KMS-11 (cell line): ENCODE results near the gene FAF2.

Experiments used
- H2AFZ ChIP-seq: fragments of 200-600 bp; sonication (generic); 2 replicates; pipeline ENCODE4 v1.6.1; 2016; ENCODE audit warnings: antibody characterized with exemption, mixed run types, low read depth
- H3K27ac ChIP-seq: fragments of 200-600 bp; sonication (generic); 2 replicates; pipeline ENCODE4 v1.6.1; 2016; ENCODE audit warnings: mild to moderate bottlenecking, mixed run types
- H3K27me3 ChIP-seq: fragments of 200-600 bp; sonication (generic); 2 replicates; pipeline ENCODE4 v1.6.1; 2017; ENCODE audit warnings: mild to moderate bottlenecking, low read depth, mixed run types, moderate library complexity; ENCODE audit not compliant: insufficient read depth
- H3K36me3 ChIP-seq: fragments of 200-600 bp; sonication (generic); 2 replicates; pipeline ENCODE4 v1.6.1; 2017; ENCODE audit warnings: mild to moderate bottlenecking, mixed run types; ENCODE audit not compliant: insufficient read depth
- H3K4me1 ChIP-seq: fragments of 200-600 bp; sonication (generic); 2 replicates; pipeline ENCODE4 v1.6.1; 2016; ENCODE audit warnings: mild to moderate bottlenecking, low read depth, mixed run types; ENCODE audit not compliant: poor library complexity, severe bottlenecking
- H3K4me2 ChIP-seq: fragments of 200-600 bp; sonication (generic); 2 replicates; pipeline ENCODE4 v1.7.0; 2016; ENCODE audit warnings: mild to moderate bottlenecking, mixed run types
- H3K4me3 ChIP-seq: fragments of 200-600 bp; sonication (generic); IDR thresholded peaks from 2 replicates; pipeline ENCODE4 v1.6.1; 2017; ENCODE audit warnings: low read depth, low read length, mixed read lengths; ENCODE audit not compliant: insufficient read depth
- H3K79me2 ChIP-seq: fragments of 200-600 bp; sonication (generic); 2 replicates; pipeline ENCODE4 v1.6.1; 2016; ENCODE audit warnings: low read depth, mixed run types; ENCODE audit not compliant: insufficient read depth
- H3K9ac ChIP-seq: fragments of 200-600 bp; sonication (generic); 2 replicates; pipeline ENCODE4 v1.6.1; 2016; ENCODE audit warnings: mild to moderate bottlenecking, mixed run types
- H4K20me1 ChIP-seq: fragments of 200-600 bp; sonication (generic); 2 replicates; pipeline ENCODE4 v1.6.1; 2016; ENCODE audit warnings: mild to moderate bottlenecking, mixed run types; ENCODE audit not compliant: insufficient read depth
- CTCF ChIP-seq: fragments of 200-600 bp; sonication (generic); conservative IDR thresholded peaks from 2 replicates; pipeline ENCODE4 v1.6.1; 2017; ENCODE audit warnings: low read depth, mild to moderate bottlenecking, antibody characterized with exemption, low read length, moderate library complexity, mixed read lengths

FAF2 gene

GRCh38 chr5:176517053-176517661 lies 69.0 kb downstream of the FAF2 start:
- Histone ChIP-seq H3K27me3 (no peaks in the 10 kb centered on the region), H3K9ac (no peak overlapping the region), H3K4me3 (no peak overlapping the region), H3K36me3 (no peaks in the 10 kb centered on the region), H2AFZ (no peak overlapping the region), H3K79me2 (no peaks in the 10 kb centered on the region), H3K4me1 (no peaks in the 10 kb centered on the region), H4K20me1 (no peaks in the 10 kb centered on the region), H3K27ac (no peak overlapping the region), H3K4me2 (no peak overlapping the region)
- no peak for TF ChIP-seq CTCF

- Histone ChIP-seq H3K4me1 (no peaks in the 10 kb centered on the region), H3K27ac (no peak overlapping the region), H3K4me3 (no peak overlapping the region), H2AFZ (no peak overlapping the region), H3K27me3 (no peaks in the 10 kb centered on the region), H3K79me2 (no peaks in the 10 kb centered on the region), H3K36me3 (no peaks in the 10 kb centered on the region), H3K4me2 (no peak overlapping the region), H4K20me1 (no peaks in the 10 kb centered on the region), H3K9ac (no peak overlapping the region)
- TF ChIP-seq CTCF = no peak
Measured at GRCh38 chr5:176519810-176520720, 71.9 kb downstream of the FAF2 start.

- H3K4me1 ChIP-seq = no peaks in the 10 kb centered on the region
- H3K79me2 ChIP-seq = no peaks in the 10 kb centered on the region
- no peak for TF ChIP-seq CTCF
- H3K9ac ChIP-seq = no peak overlapping the region
- no peak overlapping the region for H2AFZ ChIP-seq
- no peak overlapping the region for H3K4me3 ChIP-seq
- H3K4me2 ChIP-seq = no peak overlapping the region
- no peaks in the 10 kb centered on the region for H3K27me3 ChIP-seq
- no peaks in the 10 kb centered on the region for H3K36me3 ChIP-seq
- H4K20me1 ChIP-seq = no peaks in the 10 kb centered on the region
- H3K27ac ChIP-seq = no peak overlapping the region
Measured at GRCh38 chr5:176521286-176521685, 73.1 kb downstream of the FAF2 start.

- no peaks in the 10 kb centered on the region for H3K36me3 ChIP-seq
- H3K9ac ChIP-seq = no peak overlapping the region
- no peak for TF ChIP-seq CTCF
- H4K20me1 ChIP-seq = no peaks in the 10 kb centered on the region
- no peak overlapping the region for H3K4me3 ChIP-seq
- no peaks in the 10 kb centered on the region for H3K4me1 ChIP-seq
- H3K27ac ChIP-seq = no peak overlapping the region
- no peaks in the 10 kb centered on the region for H3K79me2 ChIP-seq
- H3K27me3 ChIP-seq = no peaks in the 10 kb centered on the region
- no peak overlapping the region for H3K4me2 ChIP-seq
- H2AFZ ChIP-seq = no peak overlapping the region
Measured at GRCh38 chr5:176521699-176522263, 73.6 kb downstream of the FAF2 start.
